ENCODE results near the gene WWC2.

DNA sequence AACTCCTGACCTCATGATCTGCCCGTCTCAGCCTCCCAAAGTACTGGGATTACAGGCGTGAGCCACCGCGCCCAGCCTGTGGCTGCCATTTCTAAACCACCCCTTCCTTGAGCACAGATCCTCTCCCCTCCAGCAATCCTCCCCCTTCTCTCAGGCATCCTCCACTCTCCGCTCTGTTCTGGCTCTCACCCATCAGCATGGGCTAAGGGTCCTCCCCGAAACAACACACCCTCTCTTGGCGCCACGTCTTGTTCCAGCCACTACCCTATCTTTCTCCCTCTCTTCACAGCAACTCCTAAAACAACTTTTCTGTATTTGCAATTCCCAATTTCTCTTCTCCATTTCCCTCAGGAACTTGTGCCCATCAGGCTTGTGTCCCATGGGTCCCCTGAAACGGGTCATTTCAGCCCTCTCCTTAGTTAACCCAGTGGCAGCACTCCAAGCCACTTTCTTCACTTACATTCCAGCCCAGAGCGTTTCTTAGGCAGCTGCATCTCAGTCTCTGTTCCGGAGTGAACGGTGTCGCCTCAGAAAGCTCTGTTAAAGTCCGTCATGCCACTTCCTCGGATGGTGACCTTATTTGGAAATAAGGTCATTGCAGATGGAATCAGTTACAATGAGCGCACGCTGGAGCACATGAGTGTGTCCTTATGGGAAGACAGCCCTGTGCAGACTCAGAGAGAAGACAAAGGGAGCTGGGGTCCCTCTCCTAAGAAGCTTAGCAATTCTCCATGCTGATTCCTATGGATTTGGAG is 251.4 kb downstream of the WWC2 start:
- no peak for TF ChIP-seq POLR2A (IDR thresholded peaks at IDR 0.05)
- TF ChIP-seq, protein P1, sequence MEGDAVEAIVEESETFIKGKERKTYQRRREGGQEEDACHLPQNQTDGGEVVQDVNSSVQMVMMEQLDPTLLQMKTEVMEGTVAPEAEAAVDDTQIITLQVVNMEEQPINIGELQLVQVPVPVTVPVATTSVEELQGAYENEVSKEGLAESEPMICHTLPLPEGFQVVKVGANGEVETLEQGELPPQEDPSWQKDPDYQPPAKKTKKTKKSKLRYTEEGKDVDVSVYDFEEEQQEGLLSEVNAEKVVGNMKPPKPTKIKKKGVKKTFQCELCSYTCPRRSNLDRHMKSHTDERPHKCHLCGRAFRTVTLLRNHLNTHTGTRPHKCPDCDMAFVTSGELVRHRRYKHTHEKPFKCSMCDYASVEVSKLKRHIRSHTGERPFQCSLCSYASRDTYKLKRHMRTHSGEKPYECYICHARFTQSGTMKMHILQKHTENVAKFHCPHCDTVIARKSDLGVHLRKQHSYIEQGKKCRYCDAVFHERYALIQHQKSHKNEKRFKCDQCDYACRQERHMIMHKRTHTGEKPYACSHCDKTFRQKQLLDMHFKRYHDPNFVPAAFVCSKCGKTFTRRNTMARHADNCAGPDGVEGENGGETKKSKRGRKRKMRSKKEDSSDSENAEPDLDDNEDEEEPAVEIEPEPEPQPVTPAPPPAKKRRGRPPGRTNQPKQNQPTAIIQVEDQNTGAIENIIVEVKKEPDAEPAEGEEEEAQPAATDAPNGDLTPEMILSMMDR (IDR thresholded peaks at IDR 0.05 in 8 of 11, conservative IDR thresholded peaks at IDR 0.05 in 3 of 11) = no peak
- no peak for TF ChIP-seq POLR2AphosphoS5 (IDR thresholded peaks at IDR 0.05)
